ENCODE results near the gene OBI1.

The OBI1 gene

GRCh38 chr13:78680115-78680561 lies 21.2 kb upstream of the OBI1 start:
- ChIA-PET CTCF (no interaction called here), POLR2A (no interaction called here)
- H3K36me3 ChIP-seq (ENCODE audit: control insufficient read depth in 4 of 4, insufficient read depth in 4 of 4, low read length in 3 of 4) = no peaks in the 10 kb centered on the region
- H3K4me3 ChIP-seq (ENCODE audit: control insufficient read depth in 1 of 7, extremely low read depth in 1 of 7, insufficient read depth in 4 of 7, low read depth in 2 of 7, low read length in 6 of 7) = no peak overlapping the region
- WGBS (ENCODE audit: insufficient coverage) = 88% methylated on average over 6 of the region's 8 CpGs
- no peak for DNase-seq
- H3K4me1 ChIP-seq (ENCODE audit: control extremely low read depth in 1 of 4, control insufficient read depth in 4 of 4, insufficient read depth in 4 of 4, low read length in 3 of 4) = peaks cover 0 to 2% (median 0%) of the 10 kb centered on the region in 4 experiments
- H3K27ac ChIP-seq (ENCODE audit: insufficient read depth in 1 of 2, low read depth in 1 of 2, low read length in 2 of 2, poor library complexity in 1 of 2, severe bottlenecking in 2 of 2) = no peak overlapping the region
- peaks cover 0 to 6% (median 4%) of the 10 kb centered on the region in 5 experiments for H3K9me3 ChIP-seq (ENCODE audit: control extremely low read depth in 1 of 5, control insufficient read depth in 4 of 5, insufficient read depth in 2 of 5, low read depth in 1 of 5, low read length in 4 of 5)
- no peaks in the 10 kb centered on the region for H3K27me3 ChIP-seq (replicated peaks in 2 of 5; ENCODE audit: control insufficient read depth in 4 of 5, insufficient read depth in 5 of 5, low read length in 4 of 5)

GRCh38 chr13:78679329-78679728 lies 20.4 kb upstream of the OBI1 start:
- CTCF ChIA-PET = interaction anchor here (0.6 kb wide), 1 partner anchor 31 kb away, joined by 4 read pairs; no protein-coding TSS in a partner anchor
- H3K9me3 ChIP-seq (ENCODE audit: control extremely low read depth in 1 of 5, control insufficient read depth in 4 of 5, insufficient read depth in 2 of 5, low read depth in 1 of 5, low read length in 4 of 5) = peaks cover 0 to 6% (median 4%) of the 10 kb centered on the region in 5 experiments
- no CpG with 5 or more reads among the region's 1 CpG for WGBS (ENCODE audit: insufficient coverage)
- H3K27ac ChIP-seq (ENCODE audit: insufficient read depth in 1 of 2, low read depth in 1 of 2, low read length in 2 of 2, poor library complexity in 1 of 2, severe bottlenecking in 2 of 2) = no peak overlapping the region
- no peaks in the 10 kb centered on the region for H3K36me3 ChIP-seq (ENCODE audit: control insufficient read depth in 4 of 4, insufficient read depth in 4 of 4, low read length in 3 of 4)
- no peak for DNase-seq
- no peaks in the 10 kb centered on the region for H3K27me3 ChIP-seq (replicated peaks in 2 of 5; ENCODE audit: control insufficient read depth in 4 of 5, insufficient read depth in 5 of 5, low read length in 4 of 5)
- H3K4me1 ChIP-seq (ENCODE audit: control extremely low read depth in 1 of 4, control insufficient read depth in 4 of 4, insufficient read depth in 4 of 4, low read length in 3 of 4) = peaks cover 0 to 2% (median 0%) of the 10 kb centered on the region in 4 experiments
- no peak overlapping the region for H3K4me3 ChIP-seq (ENCODE audit: control insufficient read depth in 1 of 7, extremely low read depth in 1 of 7, insufficient read depth in 4 of 7, low read depth in 2 of 7, low read length in 6 of 7)
- POLR2A ChIA-PET = no interaction called here

GRCh38 chr13:78675112-78675511 lies 16.2 kb upstream of the OBI1 start:
- ChIA-PET CTCF (no interaction called here), POLR2A (no interaction called here)
- H3K4me3 ChIP-seq (ENCODE audit: control insufficient read depth in 1 of 7, extremely low read depth in 1 of 7, insufficient read depth in 4 of 7, low read depth in 2 of 7, low read length in 6 of 7) = no peak overlapping the region
- H3K27me3 ChIP-seq (replicated peaks in 2 of 5; ENCODE audit: control insufficient read depth in 4 of 5, insufficient read depth in 5 of 5, low read length in 4 of 5) = no peaks in the 10 kb centered on the region
- no peaks in the 10 kb centered on the region for H3K4me1 ChIP-seq (ENCODE audit: control extremely low read depth in 1 of 4, control insufficient read depth in 4 of 4, insufficient read depth in 4 of 4, low read length in 3 of 4)
- H3K9me3 ChIP-seq (ENCODE audit: control extremely low read depth in 1 of 5, control insufficient read depth in 4 of 5, insufficient read depth in 2 of 5, low read depth in 1 of 5, low read length in 4 of 5) = no peaks in the 10 kb centered on the region
- DNase-seq = no peak
- H3K36me3 ChIP-seq (ENCODE audit: control insufficient read depth in 4 of 4, insufficient read depth in 4 of 4, low read length in 3 of 4) = no peaks in the 10 kb centered on the region
- H3K27ac ChIP-seq (ENCODE audit: insufficient read depth in 1 of 2, low read depth in 1 of 2, low read length in 2 of 2, poor library complexity in 1 of 2, severe bottlenecking in 2 of 2) = no peak overlapping the region
- WGBS (ENCODE audit: insufficient coverage) = 93% methylated on average over 3 of the region's 3 CpGs

- no peak for DNase-seq
- H3K4me3 ChIP-seq (ENCODE audit: control insufficient read depth in 1 of 7, extremely low read depth in 1 of 7, insufficient read depth in 4 of 7, low read depth in 2 of 7, low read length in 6 of 7) = no peak overlapping the region
- POLR2A ChIA-PET = no interaction called here
- H3K9me3 ChIP-seq (ENCODE audit: control extremely low read depth in 1 of 5, control insufficient read depth in 4 of 5, insufficient read depth in 2 of 5, low read depth in 1 of 5, low read length in 4 of 5) = no peaks in the 10 kb centered on the region
- 100% methylated on average over 1 of the region's 1 CpG for WGBS (ENCODE audit: insufficient coverage)
- no peak overlapping the region for H3K27ac ChIP-seq (ENCODE audit: insufficient read depth in 1 of 2, low read depth in 1 of 2, low read length in 2 of 2, poor library complexity in 1 of 2, severe bottlenecking in 2 of 2)
- no peaks in the 10 kb centered on the region for H3K4me1 ChIP-seq (ENCODE audit: control extremely low read depth in 1 of 4, control insufficient read depth in 4 of 4, insufficient read depth in 4 of 4, low read length in 3 of 4)
- CTCF ChIA-PET = no interaction called here
- H3K36me3 ChIP-seq (ENCODE audit: control insufficient read depth in 4 of 4, insufficient read depth in 4 of 4, low read length in 3 of 4) = no peaks in the 10 kb centered on the region
- H3K27me3 ChIP-seq (replicated peaks in 2 of 5; ENCODE audit: control insufficient read depth in 4 of 5, insufficient read depth in 5 of 5, low read length in 4 of 5) = no peaks in the 10 kb centered on the region
These were observed 15.7 kb upstream of the OBI1 start for GRCh38 chr13:78674638-78675037.

GRCh38 chr13:78662467-78662866 lies 3.5 kb upstream of the OBI1 start:
- Histone ChIP-seq H3K27ac (ENCODE audit: insufficient read depth in 1 of 2, low read depth in 1 of 2, low read length in 2 of 2, poor library complexity in 1 of 2, severe bottlenecking in 2 of 2) (no peak overlapping the region), H3K4me3 (ENCODE audit: control insufficient read depth in 1 of 7, extremely low read depth in 1 of 7, insufficient read depth in 4 of 7, low read depth in 2 of 7, low read length in 6 of 7) (no peak overlapping the region), H3K4me1 (ENCODE audit: control extremely low read depth in 1 of 4, control insufficient read depth in 4 of 4, insufficient read depth in 4 of 4, low read length in 3 of 4) (peaks cover 2 to 21% (median 12%) of the 10 kb centered on the region in 4 experiments), H3K9me3 (ENCODE audit: control extremely low read depth in 1 of 5, control insufficient read depth in 4 of 5, insufficient read depth in 2 of 5, low read depth in 1 of 5, low read length in 4 of 5) (no peaks in the 10 kb centered on the region), H3K36me3 (ENCODE audit: control insufficient read depth in 4 of 4, insufficient read depth in 4 of 4, low read length in 3 of 4) (no peaks in the 10 kb centered on the region), H3K27me3 (replicated peaks in 2 of 5; ENCODE audit: control insufficient read depth in 4 of 5, insufficient read depth in 5 of 5, low read length in 4 of 5) (no peaks in the 10 kb centered on the region)
- WGBS (ENCODE audit: insufficient coverage) = no CpG with 5 or more reads among the region's 2 CpGs
- ChIA-PET POLR2A (no interaction called here), CTCF (interaction anchor here (0.9 kb wide), 1 partner anchor 48 kb away, joined by 3 read pairs; no protein-coding TSS in a partner anchor)
- DNase-seq = no peak

- POLR2A ChIA-PET = no interaction called here
- peak overlapping the region in 3 of 7 experiments; percentile 90 to 95 (median 93) for H3K4me3 ChIP-seq (ENCODE audit: control insufficient read depth in 1 of 7, extremely low read depth in 1 of 7, insufficient read depth in 4 of 7, low read depth in 2 of 7, low read length in 6 of 7)
- H3K36me3 ChIP-seq (ENCODE audit: control insufficient read depth in 4 of 4, insufficient read depth in 4 of 4, low read length in 3 of 4) = peaks cover 0 to 6% (median 0%) of the 10 kb centered on the region in 4 experiments
- no CpG with 5 or more reads among the region's 4 CpGs for WGBS (ENCODE audit: insufficient coverage)
- H3K27ac ChIP-seq (ENCODE audit: insufficient read depth in 1 of 2, low read depth in 1 of 2, low read length in 2 of 2, poor library complexity in 1 of 2, severe bottlenecking in 2 of 2) = no peak overlapping the region
- no peak for DNase-seq
- H3K4me1 ChIP-seq (ENCODE audit: control extremely low read depth in 1 of 4, control insufficient read depth in 4 of 4, insufficient read depth in 4 of 4, low read length in 3 of 4) = peaks cover 2 to 22% (median 13%) of the 10 kb centered on the region in 4 experiments
- no peaks in the 10 kb centered on the region for H3K9me3 ChIP-seq (ENCODE audit: control extremely low read depth in 1 of 5, control insufficient read depth in 4 of 5, insufficient read depth in 2 of 5, low read depth in 1 of 5, low read length in 4 of 5)
- CTCF ChIA-PET = no interaction called here
- no peaks in the 10 kb centered on the region for H3K27me3 ChIP-seq (replicated peaks in 2 of 5; ENCODE audit: control insufficient read depth in 4 of 5, insufficient read depth in 5 of 5, low read length in 4 of 5)
These were observed 1.5 kb upstream of the OBI1 start for GRCh38 chr13:78660495-78660857.

- H3K4me3 ChIP-seq (ENCODE audit: control insufficient read depth in 1 of 7, extremely low read depth in 1 of 7, insufficient read depth in 4 of 7, low read depth in 2 of 7, low read length in 6 of 7) = peak overlapping the region in 6 of 7 experiments; percentile 81 to 95 (median 90)
- ChIA-PET POLR2A (no interaction called here), CTCF (interaction anchor here (1.2 kb wide), 1 partner anchor 30 kb away, joined by 3 read pairs; no protein-coding TSS in a partner anchor)
- 37% methylated on average over 16 of the region's 20 CpGs for WGBS (ENCODE audit: insufficient coverage)
- no peaks in the 10 kb centered on the region for H3K27me3 ChIP-seq (replicated peaks in 2 of 5; ENCODE audit: control insufficient read depth in 4 of 5, insufficient read depth in 5 of 5, low read length in 4 of 5)
- H3K27ac ChIP-seq (ENCODE audit: insufficient read depth in 1 of 2, low read depth in 1 of 2, low read length in 2 of 2, poor library complexity in 1 of 2, severe bottlenecking in 2 of 2) = peak overlapping the region in 1 of 2 experiments; percentile 81
- DNase-seq = peak; percentile 36 to 67 (median 56)
- no peaks in the 10 kb centered on the region for H3K9me3 ChIP-seq (ENCODE audit: control extremely low read depth in 1 of 5, control insufficient read depth in 4 of 5, insufficient read depth in 2 of 5, low read depth in 1 of 5, low read length in 4 of 5)
- H3K36me3 ChIP-seq (ENCODE audit: control insufficient read depth in 4 of 4, insufficient read depth in 4 of 4, low read length in 3 of 4) = peaks cover 0 to 9% (median 0%) of the 10 kb centered on the region in 4 experiments
- H3K4me1 ChIP-seq (ENCODE audit: control extremely low read depth in 1 of 4, control insufficient read depth in 4 of 4, insufficient read depth in 4 of 4, low read length in 3 of 4) = peaks cover 2 to 22% (median 13%) of the 10 kb centered on the region in 4 experiments
These were observed 958 bp upstream of the OBI1 start for GRCh38 chr13:78659732-78660494.
